HepG2 (cell line): ENCODE results near the gene DENND4C.

Experiments used
- EP300 ChIP-seq, 3 experiments: sonication (generic) in 1 of 3; formaldehyde crosslinking in 1 of 3; IDR thresholded peaks; 2 replicates each; pipeline versions ENCODE4 v1.5.1 to v1.6.1; 2011 to 2020; ENCODE audit warnings: low read depth in 2 of 3, low read length in 2 of 3, borderline replicate concordance in 1 of 3, improper control_type of control experiment in 1 of 3, mild to moderate bottlenecking in 1 of 3, missing genetic modification reagents in 1 of 3, moderate library complexity in 1 of 3
- MXI1 ChIP-seq: IDR thresholded peaks from 3 replicates; pipeline ENCODE4 v1.6.1; 2012; ENCODE audit warnings: low read depth, low read length, inconsistent platforms, borderline replicate concordance
- NFE2L2 ChIP-seq: fragments of 150-350 bp; IDR thresholded peaks from 2 replicates; pipeline ENCODE4 v1.6.1; 2014; ENCODE audit warnings: low read length
- NFRKB ChIP-seq: fragments of 450-650 bp; IDR thresholded peaks from 2 replicates; pipeline ENCODE4 v1.6.1; 2017
- PAF1 ChIP-seq: IDR thresholded peaks from 2 replicates; pipeline ENCODE4 v1.6.1; 2016; ENCODE audit warnings: missing genetic modification reagents, missing compliant biosample characterization
- POLR2AphosphoS5 ChIP-seq: IDR thresholded peaks from 2 replicates; pipeline ENCODE4 v1.6.1; 2012; ENCODE audit warnings: low read depth, low read length
- POLR2G ChIP-seq: fragments of 200-400 bp; formaldehyde crosslinking; IDR thresholded peaks from 2 replicates; pipeline ENCODE4 v1.6.1; 2018; ENCODE audit warnings: mild to moderate bottlenecking, low read depth, low read length, moderate library complexity
- SKI ChIP-seq: fragments of 450-650 bp; IDR thresholded peaks from one replicate; pipeline ENCODE4 v1.6.1; 2018; ENCODE audit warnings: mild to moderate bottlenecking; ENCODE audit not compliant: partially characterized antibody
- TAF15 ChIP-seq: fragments of 200-400 bp; formaldehyde crosslinking; IDR thresholded peaks from one replicate; pipeline ENCODE4 v1.6.1; 2018; ENCODE audit warnings: mild to moderate bottlenecking, low read depth, low read length; ENCODE audit not compliant: poor library complexity, severe bottlenecking
- TCF7L2 ChIP-seq: IDR thresholded peaks from 2 replicates; pipeline ENCODE4 v1.6.1; 2011; ENCODE audit warnings: mild to moderate bottlenecking, low read depth, low read length, moderate library complexity
- ZFP36L1 ChIP-seq: sonication (generic); formaldehyde crosslinking; IDR thresholded peaks from 2 replicates; pipeline ENCODE4 v1.8.0; 2022; ENCODE audit warnings: mild to moderate bottlenecking, missing genetic modification reagents, moderate library complexity
- TF ChIP-seq, protein P1 (sequence below): sonication (generic); formaldehyde crosslinking; IDR thresholded peaks from 2 replicates; pipeline ENCODE4 v1.8.0; 2022; ENCODE audit warnings: mild to moderate bottlenecking, missing genetic modification reagents, moderate library complexity
- TF ChIP-seq, protein P2 (sequence below): sonication (generic); formaldehyde crosslinking; conservative IDR thresholded peaks from 2 replicates; pipeline ENCODE4 v1.8.1; 2023; ENCODE audit warnings: missing genetic modification reagents
- TF ChIP-seq, protein P3 (sequence below): sonication (generic); formaldehyde crosslinking; IDR thresholded peaks from 2 replicates; pipeline ENCODE4 v1.5.0; 2020; ENCODE audit warnings: mild to moderate bottlenecking, missing genetic modification reagents, moderate library complexity

DNA sequence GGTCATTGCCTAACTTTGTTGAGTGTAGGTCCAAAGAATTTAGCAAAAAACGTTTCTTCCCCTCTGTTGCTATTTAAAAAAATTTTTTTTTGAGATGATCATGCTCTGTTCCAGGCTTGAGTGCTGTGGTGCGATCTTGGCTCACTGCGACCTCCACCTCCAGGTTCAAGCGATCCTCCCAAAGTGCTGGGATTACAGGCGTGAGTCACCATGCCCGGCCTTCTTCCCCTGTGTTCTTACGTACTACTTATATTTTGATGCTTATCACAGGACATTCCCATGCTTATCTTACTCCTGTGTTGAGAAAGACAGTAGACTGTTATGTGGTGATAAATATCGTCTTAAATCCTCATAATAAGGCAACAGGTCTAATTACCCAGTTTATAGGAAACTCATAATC is 180.8 kb downstream of the DENND4C start:
- TF ChIP-seq, protein P1, sequence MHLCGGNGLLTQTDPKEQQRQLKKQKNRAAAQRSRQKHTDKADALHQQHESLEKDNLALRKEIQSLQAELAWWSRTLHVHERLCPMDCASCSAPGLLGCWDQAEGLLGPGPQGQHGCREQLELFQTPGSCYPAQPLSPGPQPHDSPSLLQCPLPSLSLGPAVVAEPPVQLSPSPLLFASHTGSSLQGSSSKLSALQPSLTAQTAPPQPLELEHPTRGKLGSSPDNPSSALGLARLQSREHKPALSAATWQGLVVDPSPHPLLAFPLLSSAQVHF: no peak
- TF ChIP-seq TCF7L2: no peak
- TF ChIP-seq, protein P2, sequence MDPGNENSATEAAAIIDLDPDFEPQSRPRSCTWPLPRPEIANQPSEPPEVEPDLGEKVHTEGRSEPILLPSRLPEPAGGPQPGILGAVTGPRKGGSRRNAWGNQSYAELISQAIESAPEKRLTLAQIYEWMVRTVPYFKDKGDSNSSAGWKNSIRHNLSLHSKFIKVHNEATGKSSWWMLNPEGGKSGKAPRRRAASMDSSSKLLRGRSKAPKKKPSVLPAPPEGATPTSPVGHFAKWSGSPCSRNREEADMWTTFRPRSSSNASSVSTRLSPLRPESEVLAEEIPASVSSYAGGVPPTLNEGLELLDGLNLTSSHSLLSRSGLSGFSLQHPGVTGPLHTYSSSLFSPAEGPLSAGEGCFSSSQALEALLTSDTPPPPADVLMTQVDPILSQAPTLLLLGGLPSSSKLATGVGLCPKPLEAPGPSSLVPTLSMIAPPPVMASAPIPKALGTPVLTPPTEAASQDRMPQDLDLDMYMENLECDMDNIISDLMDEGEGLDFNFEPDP (CRISPR knock-in tag): no peak
- TF ChIP-seq ZFP36L1 (CRISPR knock-in tag): no peak
- TF ChIP-seq SKI: no peak
- TF ChIP-seq, protein P3, sequence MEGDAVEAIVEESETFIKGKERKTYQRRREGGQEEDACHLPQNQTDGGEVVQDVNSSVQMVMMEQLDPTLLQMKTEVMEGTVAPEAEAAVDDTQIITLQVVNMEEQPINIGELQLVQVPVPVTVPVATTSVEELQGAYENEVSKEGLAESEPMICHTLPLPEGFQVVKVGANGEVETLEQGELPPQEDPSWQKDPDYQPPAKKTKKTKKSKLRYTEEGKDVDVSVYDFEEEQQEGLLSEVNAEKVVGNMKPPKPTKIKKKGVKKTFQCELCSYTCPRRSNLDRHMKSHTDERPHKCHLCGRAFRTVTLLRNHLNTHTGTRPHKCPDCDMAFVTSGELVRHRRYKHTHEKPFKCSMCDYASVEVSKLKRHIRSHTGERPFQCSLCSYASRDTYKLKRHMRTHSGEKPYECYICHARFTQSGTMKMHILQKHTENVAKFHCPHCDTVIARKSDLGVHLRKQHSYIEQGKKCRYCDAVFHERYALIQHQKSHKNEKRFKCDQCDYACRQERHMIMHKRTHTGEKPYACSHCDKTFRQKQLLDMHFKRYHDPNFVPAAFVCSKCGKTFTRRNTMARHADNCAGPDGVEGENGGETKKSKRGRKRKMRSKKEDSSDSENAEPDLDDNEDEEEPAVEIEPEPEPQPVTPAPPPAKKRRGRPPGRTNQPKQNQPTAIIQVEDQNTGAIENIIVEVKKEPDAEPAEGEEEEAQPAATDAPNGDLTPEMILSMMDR (CRISPR knock-in tag): no peak
- TF ChIP-seq EP300 (IDR thresholded peaks at IDR 0.05; ENCODE audit: low read depth in 2 of 2, low read length in 2 of 2): no peak
- no peak for TF ChIP-seq EP300 (CRISPR knock-in tag; IDR thresholded peaks at IDR 0.05; ENCODE audit: borderline replicate concordance)
- no peak for TF ChIP-seq MXI1
- no peak for TF ChIP-seq POLR2AphosphoS5
- TF ChIP-seq NFE2L2: no peak
- no peak for TF ChIP-seq NFRKB
- no peak for TF ChIP-seq POLR2G
- no peak for TF ChIP-seq TAF15
- TF ChIP-seq PAF1 (CRISPR knock-in tag): no peak
